COLO668 (cell line): ENCODE data around the gene MTHFD2L.

Experiments
- DNase-seq: peaks from one replicate; lab custom pipeline; 2025; ENCODE audit not compliant: unreplicated experiment; lab: John Stamatoyannopoulos, UW

The MTHFD2L gene

DNA sequence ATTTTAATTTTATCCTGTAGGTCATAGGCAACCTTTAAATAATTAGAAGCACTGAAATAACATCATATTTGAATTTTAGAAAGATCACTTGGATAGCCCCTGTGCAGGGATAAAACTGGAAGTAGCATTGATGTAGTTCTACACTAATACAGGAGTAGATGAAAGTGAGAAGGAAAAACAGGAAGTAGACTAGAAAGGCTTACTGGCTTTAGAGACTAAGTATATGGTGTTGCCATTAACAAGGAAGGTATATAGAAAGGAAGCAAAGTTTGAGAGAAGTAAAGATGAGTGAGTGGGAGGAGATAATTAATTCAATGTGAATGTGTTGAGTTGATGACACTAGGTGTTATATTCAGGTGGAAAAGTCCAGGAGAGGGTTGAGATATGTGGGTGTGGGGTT lies 77.2 kb downstream of the MTHFD2L start:
- DNase-seq: no peak

GRCh38 chr4:74237425-74237966 lies 79.6 kb downstream of the MTHFD2L start:
- no peak for DNase-seq

DNA sequence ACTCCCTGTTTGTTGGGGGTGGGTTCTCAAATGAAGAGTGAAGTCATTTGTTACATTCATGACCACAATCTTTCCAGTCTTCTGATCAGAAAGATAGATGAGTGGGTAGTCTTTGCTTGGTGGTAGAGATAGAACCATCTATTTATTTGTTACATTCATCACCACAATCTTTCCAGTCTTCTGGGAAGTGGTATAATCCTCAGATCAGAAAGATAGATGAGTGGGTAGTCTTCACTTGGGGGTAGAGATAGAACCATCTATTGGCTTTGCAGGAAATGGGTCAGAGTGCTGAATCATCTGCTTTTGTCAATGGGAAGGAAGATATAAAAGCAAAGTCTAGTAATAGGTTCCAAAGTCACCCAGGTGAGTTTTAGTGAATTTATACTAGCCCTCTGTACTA lies 86.1 kb downstream of the MTHFD2L start:
- DNase-seq: no peak

DNA sequence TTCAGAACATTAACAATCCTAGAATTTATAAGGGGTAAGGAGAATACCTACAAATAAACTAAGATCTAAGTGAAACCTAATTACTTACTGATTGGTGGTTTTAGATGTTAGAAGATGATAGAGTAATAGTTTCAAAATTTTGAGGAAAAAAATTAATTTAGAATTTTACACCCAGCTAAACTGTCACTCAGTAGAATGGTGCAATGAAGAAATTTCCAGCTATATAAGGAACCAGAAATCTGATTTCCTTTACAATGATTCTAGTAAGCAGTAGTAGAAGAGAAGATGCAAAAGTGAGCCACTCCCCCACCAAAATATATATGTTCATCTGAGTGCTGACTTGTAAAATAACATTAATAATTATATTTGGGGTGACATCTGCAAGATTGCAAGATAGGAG lies 95.0 kb downstream of the MTHFD2L start:
- no peak for DNase-seq

- DNase-seq: no peak
Measured at GRCh38 chr4:74254386-74254785, 96.5 kb downstream of the MTHFD2L start.

- no peak for DNase-seq
Measured at GRCh38 chr4:74255096-74255495, 97.2 kb downstream of the MTHFD2L start.

- no peak for DNase-seq
Measured at GRCh38 chr4:74258963-74259362, 101.0 kb downstream of the MTHFD2L start.

GRCh38 chr4:74260036-74260435 lies 102.1 kb downstream of the MTHFD2L start:
- DNase-seq: no peak

GRCh38 chr4:74262522-74262921 lies 104.6 kb downstream of the MTHFD2L start:
- DNase-seq: no peak

DNA sequence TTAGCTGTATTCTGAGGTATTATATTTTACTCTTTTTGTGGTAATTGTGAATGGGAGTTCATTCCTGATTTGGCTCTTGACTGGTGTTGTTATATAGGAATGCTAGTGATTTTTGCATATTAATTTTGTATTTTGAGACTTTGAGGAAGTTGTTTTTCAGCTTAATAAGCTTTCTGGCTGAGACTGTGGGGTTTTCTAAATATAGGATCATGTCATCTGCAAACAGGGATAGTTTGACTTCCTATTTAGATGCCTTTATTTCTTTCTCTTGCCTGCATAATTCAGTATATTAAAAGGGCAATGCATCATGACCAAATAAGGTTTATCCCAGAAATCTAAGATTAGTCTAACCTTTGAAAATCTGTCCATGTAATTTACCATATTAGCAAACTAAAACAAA lies 105.6 kb downstream of the MTHFD2L start:
- no peak for DNase-seq

- DNase-seq: no peak
Measured at GRCh38 chr4:74266081-74266480, 108.2 kb downstream of the MTHFD2L start.

DNA sequence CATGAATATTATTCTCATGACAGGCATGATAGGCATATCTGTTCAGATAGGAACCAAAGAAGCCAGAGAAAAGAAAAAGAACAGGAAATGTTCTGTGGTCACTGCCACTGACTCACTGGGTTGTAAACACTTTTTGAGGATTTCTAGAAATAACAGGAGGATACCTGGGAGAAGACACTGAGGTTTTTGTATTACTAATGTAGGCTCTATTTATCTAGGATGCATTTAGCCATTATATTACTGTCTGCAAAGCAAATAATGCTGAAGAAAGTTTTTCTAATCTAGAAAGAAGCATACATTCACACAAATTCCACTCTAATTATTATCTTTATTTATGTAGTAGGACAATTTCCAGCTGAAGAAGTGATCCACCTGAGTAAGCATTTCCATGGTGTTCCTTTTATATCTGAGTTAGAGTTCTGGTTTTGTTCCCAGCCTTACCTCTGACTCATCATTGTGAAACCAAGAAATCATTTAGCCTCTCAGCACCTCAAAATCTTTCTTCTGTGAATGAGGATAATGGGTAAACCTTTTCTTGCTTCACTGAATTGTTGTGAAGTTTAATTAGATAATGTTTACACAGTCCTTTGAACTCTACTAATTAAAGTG lies 110.2 kb downstream of the MTHFD2L start:
- DNase-seq: no peak

- DNase-seq: no peak
Measured at GRCh38 chr4:74268643-74269042, 110.7 kb downstream of the MTHFD2L start.

GRCh38 chr4:74278490-74278889 lies 120.6 kb downstream of the MTHFD2L start:
- no peak for DNase-seq

DNA sequence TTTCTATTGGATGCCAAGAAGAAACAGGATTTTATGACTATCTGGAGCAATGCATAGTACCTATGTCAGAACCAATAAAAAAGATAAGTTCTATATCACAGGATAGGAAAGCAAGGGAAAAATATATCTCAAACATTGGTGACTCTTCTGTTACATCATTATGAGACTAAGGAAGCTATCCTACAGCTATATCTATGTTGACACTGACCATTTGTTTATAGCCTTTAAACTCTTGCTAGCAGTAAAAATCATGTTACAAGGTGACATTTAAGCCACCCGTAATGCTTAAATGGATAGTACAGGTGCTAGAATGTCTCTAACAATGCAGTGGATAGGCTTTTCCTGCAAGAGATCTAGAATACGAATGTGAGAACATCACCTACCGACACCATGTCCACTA lies 121.8 kb downstream of the MTHFD2L start:
- no peak for DNase-seq

GRCh38 chr4:74282926-74283325 lies 125.0 kb downstream of the MTHFD2L start:
- no peak for DNase-seq

- no peak for DNase-seq
Measured at GRCh38 chr4:74283614-74284013, 125.7 kb downstream of the MTHFD2L start.

DNA sequence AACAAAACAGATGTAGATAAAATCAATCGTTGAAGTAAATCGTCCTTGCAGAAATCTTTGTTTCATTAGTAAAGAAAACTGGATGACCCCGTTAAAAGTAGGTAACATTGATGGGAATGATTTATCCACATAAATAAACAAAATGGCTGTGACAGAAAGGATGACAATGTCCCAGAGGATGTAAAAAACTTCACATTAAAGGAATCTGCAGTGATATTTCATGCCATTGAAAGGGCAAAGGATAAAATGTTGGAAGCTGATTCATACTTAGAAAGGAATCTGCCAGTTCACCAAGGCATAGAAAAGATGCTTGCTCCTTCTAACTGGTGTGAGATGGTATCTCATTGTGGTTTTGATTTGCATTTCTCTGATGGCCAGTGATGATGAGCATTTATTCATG lies 126.1 kb downstream of the MTHFD2L start:
- DNase-seq: no peak

DNA sequence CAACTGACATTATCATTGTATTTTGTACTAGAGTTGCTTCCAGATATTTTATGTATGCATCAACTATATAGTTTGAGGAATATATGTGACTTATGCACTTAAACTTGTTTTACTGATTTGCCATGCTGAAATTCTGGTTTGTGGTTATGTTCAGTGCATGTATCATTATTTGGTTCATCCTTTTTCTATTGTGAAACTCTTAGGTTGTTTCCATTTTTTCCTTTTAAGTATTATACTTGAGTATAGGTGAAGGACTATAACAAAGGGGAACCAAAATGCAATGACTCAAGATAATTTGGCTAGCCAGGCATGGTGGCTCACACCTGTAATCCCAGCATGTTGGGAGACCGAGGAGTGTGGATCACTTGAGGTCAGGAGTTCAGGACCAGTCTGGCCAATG lies 129.2 kb downstream of the MTHFD2L start:
- DNase-seq: no peak

DNA sequence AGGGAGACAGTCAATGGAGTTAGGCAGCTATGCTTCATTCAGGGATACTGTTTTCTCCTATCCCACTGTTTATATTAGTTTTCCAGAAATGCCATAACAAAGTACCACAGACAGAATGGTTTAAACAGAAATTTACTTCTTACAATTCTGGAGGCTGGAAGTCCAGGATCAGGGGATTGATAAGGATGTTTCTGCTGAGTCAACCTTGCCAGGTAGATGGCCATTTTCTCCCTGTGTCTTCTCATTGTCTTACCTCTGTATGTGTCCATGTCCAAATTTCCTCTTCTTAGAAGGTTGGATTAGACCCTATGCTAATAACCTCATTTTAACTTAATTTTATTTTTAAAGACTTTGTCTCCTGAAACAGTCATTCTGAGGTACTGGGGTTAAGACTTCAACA lies 129.9 kb downstream of the MTHFD2L start:
- DNase-seq: no peak

DNA sequence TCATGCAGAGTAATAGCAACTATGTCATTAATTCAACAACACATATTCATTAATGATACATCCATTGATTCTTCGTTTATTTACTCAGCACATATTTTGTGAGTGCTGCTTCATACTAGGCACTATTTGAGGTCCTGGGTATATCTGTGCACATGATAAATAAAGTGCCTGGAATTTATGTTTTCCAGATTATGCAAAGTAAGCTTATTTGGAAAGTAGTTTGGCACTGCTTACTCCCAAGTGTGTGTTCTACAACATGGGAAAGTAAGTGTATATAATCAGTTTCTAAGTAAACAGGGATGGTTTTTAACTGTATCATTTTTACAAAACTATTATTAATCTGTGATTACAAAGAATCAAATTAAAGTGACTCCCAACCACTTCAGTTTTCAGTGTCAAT lies 133.6 kb downstream of the MTHFD2L start:
- no peak for DNase-seq

GRCh38 chr4:74292111-74292870 lies 134.4 kb downstream of the MTHFD2L start:
- DNase-seq: no peak

- DNase-seq: no peak
Measured at GRCh38 chr4:74293558-74293957, 135.6 kb downstream of the MTHFD2L start.
